DOHH2 (cell line): Measurements from ENCODE around the gene GALNT2.

Experiments used
- EZH2phosphoT487 ChIP-seq: fragments of 200-600 bp; sonication (generic); IDR thresholded peaks from 2 replicates; pipeline ENCODE4 v1.6.1; 2017; ENCODE audit warnings: borderline replicate concordance, mild to moderate bottlenecking, antibody characterized with exemption, low read length, moderate library complexity, mixed read lengths
- TF ChIP-seq, protein P1 (sequence below): fragments of 200-600 bp; sonication (generic); IDR thresholded peaks from one replicate; pipeline ENCODE4 v1.5.1; 2014; ENCODE audit warnings: antibody characterized with exemption, mild to moderate bottlenecking, low read depth, low read length; ENCODE audit not compliant: poor library complexity, severe bottlenecking

DNA sequence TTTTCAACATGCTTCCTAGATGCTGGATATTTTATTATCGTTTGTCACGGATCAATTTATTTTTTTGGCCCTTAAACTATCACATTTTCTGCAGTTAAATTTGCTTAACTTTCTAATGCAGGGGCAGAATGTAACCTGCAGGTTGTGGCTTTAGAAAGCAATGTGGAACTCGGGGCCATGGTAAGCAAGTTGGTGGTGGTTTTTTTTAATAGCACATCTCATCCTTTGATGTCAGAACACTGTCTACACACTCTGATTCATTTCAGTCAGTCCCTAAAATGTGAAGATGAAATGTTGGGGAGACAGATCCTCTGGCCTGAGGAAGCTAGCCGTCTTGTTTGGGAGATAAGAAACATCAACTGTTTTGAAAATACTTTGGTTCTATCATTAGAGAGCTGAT, 89.5 kb downstream of the GALNT2 start:
- TF ChIP-seq, protein P1, sequence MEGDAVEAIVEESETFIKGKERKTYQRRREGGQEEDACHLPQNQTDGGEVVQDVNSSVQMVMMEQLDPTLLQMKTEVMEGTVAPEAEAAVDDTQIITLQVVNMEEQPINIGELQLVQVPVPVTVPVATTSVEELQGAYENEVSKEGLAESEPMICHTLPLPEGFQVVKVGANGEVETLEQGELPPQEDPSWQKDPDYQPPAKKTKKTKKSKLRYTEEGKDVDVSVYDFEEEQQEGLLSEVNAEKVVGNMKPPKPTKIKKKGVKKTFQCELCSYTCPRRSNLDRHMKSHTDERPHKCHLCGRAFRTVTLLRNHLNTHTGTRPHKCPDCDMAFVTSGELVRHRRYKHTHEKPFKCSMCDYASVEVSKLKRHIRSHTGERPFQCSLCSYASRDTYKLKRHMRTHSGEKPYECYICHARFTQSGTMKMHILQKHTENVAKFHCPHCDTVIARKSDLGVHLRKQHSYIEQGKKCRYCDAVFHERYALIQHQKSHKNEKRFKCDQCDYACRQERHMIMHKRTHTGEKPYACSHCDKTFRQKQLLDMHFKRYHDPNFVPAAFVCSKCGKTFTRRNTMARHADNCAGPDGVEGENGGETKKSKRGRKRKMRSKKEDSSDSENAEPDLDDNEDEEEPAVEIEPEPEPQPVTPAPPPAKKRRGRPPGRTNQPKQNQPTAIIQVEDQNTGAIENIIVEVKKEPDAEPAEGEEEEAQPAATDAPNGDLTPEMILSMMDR: no peak
- TF ChIP-seq EZH2phosphoT487: no peak
